CD4-positive, alpha-beta T cell treated with Interleukin-17A for 1 hour (primary cell): ENCODE measurements around the gene LRP11.
"Not testable (repeated sequence)": the region's sequence is repeated elsewhere in the genome, so short reads cannot be mapped to it uniquely, and the experiment has no call there.

Experiments used
- DNase-seq: peaks from one replicate; pipeline ENCODE4 v3.0.0-alpha.2; 2020

LRP11 gene

GRCh38 chr6:149863698-149864577, at the start of gene LRP11:
Gene LRP11 (minus strand): TSS chr6:149864359. CDS start chr6:149864020, 339 bp downstream.
- DNase-seq: peak; percentile 83

GRCh38 chr6:149913540-149914240, 49.5 kb upstream of the LRP11 start:
- no peak for DNase-seq

- DNase-seq: no peak
Measured at GRCh38 chr6:149913085-149913484, 48.9 kb upstream of the LRP11 start.

- DNase-seq: not testable (repeated sequence)
Measured at GRCh38 chr6:149912680-149913079, 48.5 kb upstream of the LRP11 start.

- no peak for DNase-seq
Measured at GRCh38 chr6:149910721-149911151, 46.6 kb upstream of the LRP11 start.

- DNase-seq: no peak
Measured at GRCh38 chr6:149909701-149910470, 45.7 kb upstream of the LRP11 start.

- DNase-seq: not testable (repeated sequence)
Measured at GRCh38 chr6:149908480-149908879, 44.3 kb upstream of the LRP11 start.

- DNase-seq: no peak
Measured at GRCh38 chr6:149907317-149907716, 43.2 kb upstream of the LRP11 start.

GRCh38 chr6:149906405-149906804, 42.2 kb upstream of the LRP11 start:
- no peak for DNase-seq

- no peak for DNase-seq
Measured at GRCh38 chr6:149905911-149906371, 41.8 kb upstream of the LRP11 start.

- DNase-seq: no peak
Measured at GRCh38 chr6:149905371-149905910, 41.3 kb upstream of the LRP11 start.

- DNase-seq: no peak
Measured at GRCh38 chr6:149904661-149905370, 40.7 kb upstream of the LRP11 start.

- DNase-seq: no peak
Measured at GRCh38 chr6:149903938-149904611, 39.9 kb upstream of the LRP11 start.

- DNase-seq: no peak
Measured at GRCh38 chr6:149901444-149902140, 37.4 kb upstream of the LRP11 start.

GRCh38 chr6:149900620-149901443, 36.7 kb upstream of the LRP11 start:
- DNase-seq: no peak

- no peak for DNase-seq
Measured at GRCh38 chr6:149899926-149900619, 35.9 kb upstream of the LRP11 start.

GRCh38 chr6:149899486-149899885, 35.3 kb upstream of the LRP11 start:
- DNase-seq: no peak

GRCh38 chr6:149898966-149899365, 34.8 kb upstream of the LRP11 start:
- no peak for DNase-seq
